ENCODE data around the gene ITPRIP. TPM values are rescaled to one million over a fixed set of nuclear protein-coding genes. Genes with fewer than 3 reads are reported as not detected.

ITPRIP gene
- total RNA-seq (2021; fragmentation: NEBNext Ultra II Directional; extraction: Animal tissue kit (Norgen Biotek cat#: 25700)) (16.9 and 17.1 TPM in 2 replicates), polyA plus RNA-seq (2011; rRNA removed) (15.2 and 15.3 TPM in 2 replicates), polyA minus RNA-seq (2011; rRNA and poly(A)+ RNA removed) (20.2 and 21.4 TPM in 2 replicates)
- polyA plus RNA-seq (2011; cell fraction: cytosol; rRNA removed): 11.4 TPM
- polyA plus RNA-seq (2011; cell fraction: nucleus; rRNA removed): 17.8 TPM
- polyA plus RNA-seq (2012, experiment 1 of 2): 13.9 to 16.3 TPM (median 15.0 TPM) in 4 replicates
- polyA plus RNA-seq (2012, experiment 2 of 2): 12.2 TPM
- 20.7 TPM for polyA plus RNA-seq (2013, experiment 1 of 2)
- polyA plus RNA-seq (2013, experiment 2 of 2): 21.2 TPM
- polyA minus RNA-seq (2011; cell fraction: cytosol; rRNA and poly(A)+ RNA removed): 8.9 TPM
- 23.5 TPM for polyA minus RNA-seq (2011; cell fraction: nucleus; rRNA and poly(A)+ RNA removed)
- long read RNA-seq, experiment 1, partial matches to known transcripts: 13 of 13 reads
- long read RNA-seq, experiment 1, other reads (novel, unspliced or antisense): 0 of 13 reads
- long read RNA-seq, experiment 2, partial matches to known transcripts: 0 of 2 reads
- long read RNA-seq, experiment 2, other reads (novel, unspliced or antisense): 2 of 2 reads

- Histone ChIP-seq H3K23me2 (ENCODE audit: low read depth, low read length) (peaks cover 18% of the 10 kb centered on the region), H3K18ac (ENCODE audit: extremely low read depth, low read length) (peak within 1 kb of the TSS; percentile 96), H2BK5ac (ENCODE audit: low read depth, low read length) (peak within 1 kb of the TSS; percentile 89), H3K9me3 (ENCODE audit: insufficient read depth in 2 of 2, low read depth in 1 of 2, low read length in 1 of 2) (no peaks in the 10 kb centered on the region), H3K4me2 (ENCODE audit: insufficient read depth in 1 of 2, low read depth in 2 of 2, low read length in 2 of 2) (peak within 1 kb of the TSS; percentile 86 to 93), H3K79me1 (ENCODE audit: low read depth, low read length) (peaks cover 15% of the 10 kb centered on the region), H4K20me1 (replicated peaks in 1 of 2; ENCODE audit: control insufficient read depth in 1 of 2, insufficient read depth in 2 of 2, low read length in 2 of 2) (peaks cover under 1 to 9% of the 10 kb centered on the region in 2 experiments), H4K8ac (ENCODE audit: extremely low read depth, insufficient read depth, low read length) (peak within 1 kb of the TSS; percentile 93), H3K4ac (replicated peaks; ENCODE audit: insufficient read length, low read depth, low read length) (peak within 1 kb of the TSS; percentile 94), H3K36me3 (ENCODE audit: control insufficient read depth in 2 of 4, insufficient read depth in 4 of 4, low read length in 3 of 4) (no peaks in the 10 kb centered on the region), H4K91ac (replicated peaks; ENCODE audit: insufficient read length, low read length) (peak within 1 kb of the TSS; percentile 93), H3K56ac (replicated peaks; ENCODE audit: insufficient read length, low read depth, low read length) (peak within 1 kb of the TSS; percentile 71), H4K5ac (ENCODE audit: insufficient read length, low read depth, low read length) (peak within 1 kb of the TSS; percentile 98), H3K14ac (ENCODE audit: insufficient read length) (no peak within 1 kb of the TSS), H3K79me2 (ENCODE audit: control insufficient read depth in 1 of 2, insufficient read depth in 2 of 2, low read length in 2 of 2) (peaks cover 19 to 46% of the 10 kb centered on the region in 2 experiments), H3K27me3 (replicated peaks in 1 of 4; ENCODE audit: control insufficient read depth in 3 of 4, extremely low read depth in 1 of 4, insufficient read depth in 3 of 4, low read length in 3 of 4) (peaks cover 0 to 2% (median 0%) of the 10 kb centered on the region in 4 experiments; a peak in 1 of 7 replicates), H2BK120ac (replicated peaks; ENCODE audit: low read depth, low read length) (no peak within 1 kb of the TSS), H2BK15ac (ENCODE audit: low read length) (peak within 1 kb of the TSS; percentile 29; the same call in 1 of the 2 replicates), H3K27ac (ENCODE audit: low read depth, low read length) (peak within 1 kb of the TSS; percentile 87), H3K4me1 (replicated peaks in 1 of 4; ENCODE audit: control insufficient read depth in 3 of 4, insufficient read depth in 4 of 4, low read length in 3 of 4) (peaks cover 18 to 32% (median 23%) of the 10 kb centered on the region in 4 experiments), H2BK12ac (ENCODE audit: low read depth, low read length) (peak within 1 kb of the TSS; percentile 94), H3K4me3 (ENCODE audit: extremely low read depth in 1 of 4, insufficient read depth in 2 of 4, low read depth in 3 of 4, low read length in 4 of 4) (peak within 1 kb of the TSS; percentile 73 to 90 (median 80)), H2AFZ (ENCODE audit: low read length) (peak within 1 kb of the TSS; percentile 45; the same call in 1 of the 2 replicates), H2BK20ac (ENCODE audit: low read length) (0 out of 2 replicates have a peak within 1 kb of the TSS, but pooled peaks have one; percentile 40), H3K9ac (replicated peaks in 1 of 4; ENCODE audit: extremely low read depth in 1 of 4, low read depth in 3 of 4, low read length in 3 of 4) (peak within 1 kb of the TSS; percentile 74 to 98 (median 84)), H3K23ac (ENCODE audit: insufficient read length) (no peak within 1 kb of the TSS), H2AK5ac (ENCODE audit: low read depth, low read length) (peak within 1 kb of the TSS; percentile 53; the same call in 1 of the 2 replicates)
- FAIRE-seq (no peak), DNase-seq (ENCODE audit: low read depth in 1 of 2, low spot score in 2 of 2) (peak in 1 of 2 experiments; percentile 82)
- 0% methylated on average over 70 of the region's 70 CpGs; no CpG with 5 or more reads in 1 of the 2 experiments for WGBS, 2 experiments (ENCODE audit: extremely low coverage in 1 of 2, insufficient coverage in 1 of 2, insufficient read length in 1 of 2, insufficient replicate concordance in 2 of 2, low coverage in 1 of 2, low lambda C conversion rate in 2 of 2, missing lambda C conversion rate in 1 of 2)
- CTCF ChIA-PET (ENCODE audit: partially characterized antibody): interaction anchor here (0.7 to 7.3 kb wide), 14 partner anchors 8 to 276 kb away, joined by 3 to 86 read pairs (median 6); partner anchors contain the start of gene CFAP58
- POLR2A ChIA-PET (ENCODE audit: partially characterized antibody): interaction anchor here (0.7 to 4.2 kb wide), 18 partner anchors 9 to 355 kb away, joined by 3 to 37 read pairs (median 4); partner anchors contain the start of gene GSTO1
- TF ChIP-seq TCF12 (IDR thresholded peaks at IDR 0.05; ENCODE audit: low read depth, low read length) (no peak), SP2 (IDR thresholded peaks at IDR 0.05; ENCODE audit: low read length) (no peak), SP4 (IDR thresholded peaks at IDR 0.05; ENCODE audit: low read length) (no peak), SIX5 (IDR thresholded peaks at IDR 0.05; ENCODE audit: low read depth, low read length) (no peak), JUN (IDR thresholded peaks at IDR 0.05; ENCODE audit: low read depth, low read length) (no peak), CTBP2 (IDR thresholded peaks at IDR 0.05; ENCODE audit: borderline replicate concordance, insufficient read depth, insufficient read length, low read length) (no peak), ZNF274 (IDR thresholded peaks at IDR 0.05; ENCODE audit: borderline replicate concordance, extremely low read depth, low read length) (no peak), EZH2 (IDR thresholded peaks at IDR 0.05; ENCODE audit: low read depth, low read length, severe bottlenecking) (no peak), HDAC6 (IDR thresholded peaks at IDR 0.05; ENCODE audit: low read depth, low read length) (no peak)
Observed at GRCh38 chr10:104337985-104338735, at the start of gene ITPRIP. TSS of gene ITPRIP (minus strand) at chr10:104338465. CDS start at chr10:104316051, 22,414 bp downstream.

All from H1 (cell line).